Measurements from ENCODE around the gene ARID3A.

ARID3A gene

DNA sequence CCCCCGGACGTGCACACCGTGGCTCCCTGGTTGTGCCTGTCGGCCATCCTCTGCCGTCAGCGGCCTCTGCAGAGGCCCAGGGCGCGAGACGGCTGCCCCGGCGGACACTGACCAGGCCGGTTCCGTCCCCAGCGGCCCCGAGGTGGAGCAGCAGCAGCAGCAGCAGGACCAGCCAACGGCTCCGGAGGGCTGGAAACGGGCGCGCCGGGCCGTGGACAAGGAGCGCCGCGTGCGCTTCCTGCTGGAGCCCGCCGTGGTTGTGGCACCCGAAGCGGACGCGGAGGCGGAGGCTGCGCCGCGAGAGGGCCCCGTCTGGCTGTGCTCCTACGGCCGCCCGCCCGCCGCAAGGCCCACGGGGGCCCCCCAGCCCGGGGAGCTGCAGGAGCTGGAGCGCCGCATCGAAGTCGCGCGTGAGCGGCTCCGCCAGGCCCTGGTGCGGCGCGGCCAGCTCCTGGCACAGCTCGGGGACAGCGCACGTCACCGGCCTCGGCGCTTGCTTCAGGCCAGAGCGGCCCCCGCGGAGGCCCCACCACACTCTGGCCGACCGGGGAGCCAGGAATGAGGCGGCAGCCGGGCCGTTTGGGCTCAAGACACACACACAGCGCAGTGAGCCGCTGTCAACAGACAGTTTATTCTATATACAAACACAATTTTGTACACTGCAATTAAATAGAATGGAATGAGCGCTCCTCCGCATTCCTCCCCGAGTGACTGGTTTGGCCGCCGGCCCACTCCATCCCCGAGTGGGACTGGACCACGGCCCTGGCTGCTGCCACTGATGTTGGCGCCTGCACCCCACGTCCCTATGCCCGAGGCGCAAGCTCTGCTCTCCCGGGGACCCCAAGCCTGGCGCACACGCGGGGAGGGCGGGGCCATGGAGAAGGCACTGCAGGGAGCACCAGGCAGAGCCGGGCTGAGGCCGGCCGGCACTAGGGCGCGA lies 83.5 kb downstream of the ARID3A start:
- no peaks in the 10 kb centered on the region for H4K20me1 ChIP-seq (ENCODE audit: low read depth, low read length)
- no peak for TF ChIP-seq CTCF (IDR thresholded peaks at IDR 0.05; ENCODE audit: insufficient read depth, low read length, poor library complexity, severe bottlenecking)
- TF ChIP-seq EZH2phosphoT487 (conservative IDR thresholded peaks at IDR 0.05; ENCODE audit: low read length): no peak
- H2AFZ ChIP-seq (ENCODE audit: low read depth, low read length, severe bottlenecking): no peak overlapping the region
- peaks cover 7% of the 10 kb centered on the region; the same call in 1 of the 2 replicates for H3F3A ChIP-seq (ENCODE audit: insufficient read depth)
- no peak overlapping the region for H3K27ac ChIP-seq (ENCODE audit: low read depth, low read length)
- no peak overlapping the region for H3K4me3 ChIP-seq (ENCODE audit: insufficient read depth, low read length, poor library complexity, severe bottlenecking)
- no peak overlapping the region for H3K4me2 ChIP-seq (ENCODE audit: low read depth, low read length, poor library complexity, severe bottlenecking)
- no peaks in the 10 kb centered on the region for H3K27me3 ChIP-seq (ENCODE audit: low read length)
- H3K9me3 ChIP-seq (ENCODE audit: insufficient read depth, low read length): no peaks in the 10 kb centered on the region
- no peak overlapping the region for H3K9ac ChIP-seq (ENCODE audit: low read length)
- H3K9me2 ChIP-seq (replicated peaks; ENCODE audit: insufficient read depth, low read length): no peaks in the 10 kb centered on the region
- no peaks in the 10 kb centered on the region; the same call in none of the 2 replicates for H3K79me2 ChIP-seq (ENCODE audit: insufficient read depth, low read length)
- H3K36me3 ChIP-seq (ENCODE audit: low read length): no peaks in the 10 kb centered on the region

GRCh38 chr19:1009981-1010538 lies 84.2 kb downstream of the ARID3A start:
- H3K36me3 ChIP-seq (ENCODE audit: low read length): no peaks in the 10 kb centered on the region
- H3K9me2 ChIP-seq (replicated peaks; ENCODE audit: insufficient read depth, low read length): no peaks in the 10 kb centered on the region
- H3K27ac ChIP-seq (ENCODE audit: low read depth, low read length): no peak overlapping the region

More at GRCh38 chr19:1009981-1010538, 84.2 kb downstream of the ARID3A start:
- Histone ChIP-seq H3K4me2 (ENCODE audit: low read depth, low read length, poor library complexity, severe bottlenecking) (no peak overlapping the region), H4K20me1 (ENCODE audit: low read depth, low read length) (no peaks in the 10 kb centered on the region), H3K4me3 (ENCODE audit: insufficient read depth, low read length, poor library complexity, severe bottlenecking) (no peak overlapping the region), H3F3A (ENCODE audit: insufficient read depth) (peaks cover 7% of the 10 kb centered on the region; the same call in 1 of the 2 replicates), H3K27me3 (ENCODE audit: low read length) (no peaks in the 10 kb centered on the region), H3K9me3 (ENCODE audit: insufficient read depth, low read length) (no peaks in the 10 kb centered on the region), H2AFZ (ENCODE audit: low read depth, low read length, severe bottlenecking) (no peak overlapping the region), H3K79me2 (ENCODE audit: insufficient read depth, low read length) (peaks cover 6% of the 10 kb centered on the region), H3K9ac (ENCODE audit: low read length) (no peak overlapping the region)
- TF ChIP-seq EZH2phosphoT487 (conservative IDR thresholded peaks at IDR 0.05; ENCODE audit: low read length) (no peak), CTCF (IDR thresholded peaks at IDR 0.05; ENCODE audit: insufficient read depth, low read length, poor library complexity, severe bottlenecking) (no peak)
